GM18909 (cell line): ENCODE data around the gene ZNF644.
"Not testable (repeated sequence)": the region's sequence is repeated elsewhere in the genome, so short reads cannot be mapped to it uniquely, and the experiment has no call there.

Experiments
- ATAC-seq: cut with Tn5 transposase; IDR thresholded peaks from one replicate; pipeline ENCODE4 v1.9.1; 2021; ENCODE audit warnings: mild to moderate bottlenecking; ENCODE audit not compliant: unreplicated experiment, poor library complexity

Gene ZNF644

GRCh38 chr1:91021686-91022517, at the start of gene ZNF644:
ZNF644 (minus strand) TSS chr1:91022035; CDS start chr1:90982353, 39,682 bp downstream.
- peak; percentile 84 for ATAC-seq

- ATAC-seq: no peak
Measured at GRCh38 chr1:91070298-91070697, 48.5 kb upstream of the ZNF644 start.

- ATAC-seq: no peak
Measured at GRCh38 chr1:91066538-91066937, 44.7 kb upstream of the ZNF644 start.

- ATAC-seq: no peak
Measured at GRCh38 chr1:91065337-91065736, 43.5 kb upstream of the ZNF644 start.

- not testable (repeated sequence) for ATAC-seq
Measured at GRCh38 chr1:91063403-91063802, 41.6 kb upstream of the ZNF644 start.

GRCh38 chr1:91059157-91059556, 37.3 kb upstream of the ZNF644 start:
- ATAC-seq: no peak

GRCh38 chr1:91057784-91058183, 35.9 kb upstream of the ZNF644 start:
- ATAC-seq: peak; percentile 61

- ATAC-seq: peak; percentile 83
Measured at GRCh38 chr1:91054780-91055481, 33.1 kb upstream of the ZNF644 start.

- ATAC-seq: no peak
Measured at GRCh38 chr1:91053630-91054029, 31.8 kb upstream of the ZNF644 start.

GRCh38 chr1:91049551-91049950, 27.7 kb upstream of the ZNF644 start:
- not testable (repeated sequence) for ATAC-seq

GRCh38 chr1:91046766-91047165, 24.9 kb upstream of the ZNF644 start:
- no peak for ATAC-seq

GRCh38 chr1:91045284-91045683, 23.4 kb upstream of the ZNF644 start:
- no peak for ATAC-seq

- not testable (repeated sequence) for ATAC-seq
Measured at GRCh38 chr1:91044776-91045175, 22.9 kb upstream of the ZNF644 start.

GRCh38 chr1:91042372-91042771, 20.5 kb upstream of the ZNF644 start:
- not testable (repeated sequence) for ATAC-seq

GRCh38 chr1:91038582-91038981, 16.7 kb upstream of the ZNF644 start:
- ATAC-seq: no peak

- no peak for ATAC-seq
Measured at GRCh38 chr1:91036894-91037829, 15.3 kb upstream of the ZNF644 start.

- no peak for ATAC-seq
Measured at GRCh38 chr1:91032349-91032748, 10.5 kb upstream of the ZNF644 start.

- ATAC-seq: no peak
Measured at GRCh38 chr1:91031081-91031480, 9.2 kb upstream of the ZNF644 start.

GRCh38 chr1:91026777-91027176, 4.9 kb upstream of the ZNF644 start:
- no peak for ATAC-seq

GRCh38 chr1:91026320-91026719, 4.5 kb upstream of the ZNF644 start:
- no peak for ATAC-seq
